Kidney epithelial cell (primary cell): ENCODE results near the gene TMEM236. TPM values are rescaled to one million over a fixed set of nuclear protein-coding genes. Genes with fewer than 3 reads are reported as not detected.
"Not testable (repeated sequence)": the region's sequence is repeated elsewhere in the genome, so short reads cannot be mapped to it uniquely, and the experiment has no call there.

Experiments used
- DNase-seq: peaks from one replicate; pipeline ENCODE4 v3.0.0-alpha.2; 2010; ENCODE audit warnings: low read depth
- H3K27me3 ChIP-seq: 2 replicates; pipeline ENCODE4 v1.6.0; 2011; ENCODE audit warnings: low read length; ENCODE audit not compliant: control insufficient read depth, insufficient read depth
- H3K36me3 ChIP-seq: 2 replicates; pipeline ENCODE4 v1.5.1; 2011; ENCODE audit warnings: low read length; ENCODE audit not compliant: control insufficient read depth, insufficient read depth
- H3K4me3 ChIP-seq: 2 replicates; pipeline ENCODE4 v1.5.1; 2011; ENCODE audit warnings: low read depth, mild to moderate bottlenecking, control low read depth, low read length
- CTCF ChIP-seq: IDR thresholded peaks from 2 replicates; pipeline ENCODE4 v1.5.1; 2011; ENCODE audit warnings: mild to moderate bottlenecking, moderate library complexity, low read length, control low read depth, inconsistent platforms; ENCODE audit not compliant: insufficient read depth, poor library complexity, severe bottlenecking
- total RNA-seq: library from RNA; depleted of rRNA; stranded (reverse); fragments of >200 nt; gene quantifications from 2 replicates; pipeline ENCODE4 v1.2.3, GENCODE V29; 2015

TMEM236 gene
- total RNA-seq, 1 donor from 2014 or later: 0.08 TPM

- no peak for TF ChIP-seq CTCF
- H3K4me3 ChIP-seq: no peak overlapping the region
- H3K27me3 ChIP-seq: no peaks in the 10 kb centered on the region
- no peak for DNase-seq
- H3K36me3 ChIP-seq: no peaks in the 10 kb centered on the region
These were observed 39.9 kb upstream of the TMEM236 start for GRCh38 chr10:17712053-17712452.

- Histone ChIP-seq H3K27me3 (no peaks in the 10 kb centered on the region), H3K36me3 (no peaks in the 10 kb centered on the region), H3K4me3 (no peak overlapping the region)
- no peak for DNase-seq
- TF ChIP-seq CTCF: no peak
These were observed 39.1 kb upstream of the TMEM236 start for GRCh38 chr10:17712717-17713471.

- H3K36me3 ChIP-seq: no peaks in the 10 kb centered on the region
- H3K4me3 ChIP-seq: no peak overlapping the region
- DNase-seq: no peak
- no peaks in the 10 kb centered on the region for H3K27me3 ChIP-seq
- TF ChIP-seq CTCF: no peak
These were observed 38.2 kb upstream of the TMEM236 start for GRCh38 chr10:17713758-17714157.

GRCh38 chr10:17716161-17716560, 35.8 kb upstream of the TMEM236 start:
- DNase-seq: no peak
- Histone ChIP-seq H3K27me3 (no peaks in the 10 kb centered on the region), H3K4me3 (no peak overlapping the region), H3K36me3 (no peaks in the 10 kb centered on the region)
- TF ChIP-seq CTCF: no peak

GRCh38 chr10:17722317-17723014, 29.5 kb upstream of the TMEM236 start:
- H3K36me3 ChIP-seq, H3K27me3 ChIP-seq, H3K4me3 ChIP-seq: not testable (repeated sequence)

GRCh38 chr10:17725703-17726102, 26.3 kb upstream of the TMEM236 start:
- no peak overlapping the region for H3K4me3 ChIP-seq
- H3K36me3 ChIP-seq: no peaks in the 10 kb centered on the region
- no peak for TF ChIP-seq CTCF
- no peak for DNase-seq
- H3K27me3 ChIP-seq: no peaks in the 10 kb centered on the region

More at GRCh38 chr10:17722317-17723014, 29.5 kb upstream of the TMEM236 start:
- not testable (repeated sequence) for DNase-seq
